Panc1 (cell line): ENCODE data around the gene GFER.

Experiments used
- POLR2AphosphoS5 ChIP-seq: IDR thresholded peaks from 2 replicates; pipeline ENCODE4 v1.6.1; 2012; ENCODE audit warnings: mild to moderate bottlenecking, low read depth, low read length, moderate library complexity
- SIN3A ChIP-seq: IDR thresholded peaks from 2 replicates; pipeline ENCODE4 v1.6.1; 2012; ENCODE audit warnings: low read depth, mild to moderate bottlenecking, low read length, moderate library complexity, borderline replicate concordance; ENCODE audit not compliant: insufficient read depth
- TF ChIP-seq, protein P1 (sequence below): fragments of 450-650 bp; IDR thresholded peaks from 2 replicates; pipeline ENCODE4 v1.5.1; 2017; ENCODE audit warnings: mild to moderate bottlenecking

DNA sequence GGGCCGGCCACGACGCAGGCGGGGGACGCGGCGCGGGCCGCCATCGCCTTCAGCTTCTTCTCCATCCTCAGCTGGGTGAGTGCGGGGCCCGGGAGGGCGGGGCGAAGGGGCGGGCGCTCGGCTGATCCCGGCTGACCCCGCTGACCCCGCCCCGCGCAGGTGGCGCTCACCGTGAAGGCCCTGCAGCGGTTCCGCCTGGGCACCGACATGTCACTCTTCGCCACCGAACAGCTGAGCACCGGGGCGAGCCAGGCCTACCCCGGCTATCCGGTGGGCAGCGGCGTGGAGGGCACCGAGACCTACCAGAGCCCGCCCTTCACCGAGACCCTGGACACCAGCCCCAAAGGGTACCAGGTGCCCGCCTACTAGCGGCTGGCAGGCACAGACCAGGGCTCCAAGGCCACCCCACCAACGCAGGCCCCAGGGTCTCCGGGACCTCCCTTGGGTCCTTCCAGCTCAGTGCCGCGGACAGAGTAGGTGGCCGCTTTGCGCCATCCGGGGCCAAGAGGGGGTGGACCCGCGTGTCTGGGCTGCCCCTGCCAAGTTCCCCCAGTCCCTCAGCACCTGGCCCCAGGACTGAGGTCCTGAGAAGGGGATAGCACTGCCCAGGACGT lies 8.8 kb downstream of the GFER start:
- TF ChIP-seq, protein P1, sequence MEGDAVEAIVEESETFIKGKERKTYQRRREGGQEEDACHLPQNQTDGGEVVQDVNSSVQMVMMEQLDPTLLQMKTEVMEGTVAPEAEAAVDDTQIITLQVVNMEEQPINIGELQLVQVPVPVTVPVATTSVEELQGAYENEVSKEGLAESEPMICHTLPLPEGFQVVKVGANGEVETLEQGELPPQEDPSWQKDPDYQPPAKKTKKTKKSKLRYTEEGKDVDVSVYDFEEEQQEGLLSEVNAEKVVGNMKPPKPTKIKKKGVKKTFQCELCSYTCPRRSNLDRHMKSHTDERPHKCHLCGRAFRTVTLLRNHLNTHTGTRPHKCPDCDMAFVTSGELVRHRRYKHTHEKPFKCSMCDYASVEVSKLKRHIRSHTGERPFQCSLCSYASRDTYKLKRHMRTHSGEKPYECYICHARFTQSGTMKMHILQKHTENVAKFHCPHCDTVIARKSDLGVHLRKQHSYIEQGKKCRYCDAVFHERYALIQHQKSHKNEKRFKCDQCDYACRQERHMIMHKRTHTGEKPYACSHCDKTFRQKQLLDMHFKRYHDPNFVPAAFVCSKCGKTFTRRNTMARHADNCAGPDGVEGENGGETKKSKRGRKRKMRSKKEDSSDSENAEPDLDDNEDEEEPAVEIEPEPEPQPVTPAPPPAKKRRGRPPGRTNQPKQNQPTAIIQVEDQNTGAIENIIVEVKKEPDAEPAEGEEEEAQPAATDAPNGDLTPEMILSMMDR = no peak
- TF ChIP-seq SIN3A (no peak), POLR2AphosphoS5 (no peak)
